OCI-LY7 (cell line): ENCODE results near the gene ARMH4. TPM values are rescaled to one million over a fixed set of nuclear protein-coding genes. Genes with fewer than 3 reads are reported as not detected.

Experiments used
- BruUV-seq: library from RNA; stranded (reverse); fragments of 400-500 nt; replicated peaks from 2 replicates; lab custom pipeline; 2021; lab: Mats Ljungman, UMichigan
- CTCF ChIA-PET: fragments of 300-600 bp; sonication (Branson Sonifier 250); formaldehyde crosslinking; loops from one replicate; lab custom pipeline; 2022; ENCODE audit warnings: antibody characterized with exemption; ENCODE audit not compliant: unreplicated experiment; lab: Charles Lee
- POLR2A ChIA-PET: fragments of 300-600 bp; sonication (Branson Sonifier 250); formaldehyde crosslinking; loops from one replicate; lab custom pipeline; 2022; ENCODE audit warnings: antibody characterized with exemption; lab: Charles Lee
- DNase-seq: peaks from one replicate; pipeline ENCODE4 v3.0.0-alpha.2; 2015; ENCODE audit warnings: low spot score
- H2AFZ ChIP-seq: fragments of 200-600 bp; sonication (generic), shearing (Covaris generic); 2 replicates; pipeline ENCODE4 v1.6.1; 2014; ENCODE audit warnings: mild to moderate bottlenecking, antibody characterized with exemption, low read length, moderate library complexity
- H3K27ac ChIP-seq: fragments of 200-600 bp; sonication (generic); 2 replicates; pipeline ENCODE4 v1.5.1; 2014; ENCODE audit warnings: mixed run types, low read depth, mild to moderate bottlenecking, moderate library complexity, low read length, inconsistent platforms; ENCODE audit not compliant: poor library complexity, severe bottlenecking
- H3K36me3 ChIP-seq: fragments of 200-600 bp; sonication (generic); 2 replicates; pipeline ENCODE4 v1.6.1; 2014; ENCODE audit warnings: mild to moderate bottlenecking, antibody characterized with exemption, low read length, moderate library complexity, mixed read lengths; ENCODE audit not compliant: insufficient read depth
- H3K4me1 ChIP-seq: fragments of 200-600 bp; sonication (generic); 2 replicates; pipeline ENCODE4 v1.5.1; 2014; ENCODE audit warnings: mild to moderate bottlenecking, low read length; ENCODE audit not compliant: insufficient read depth, poor library complexity, severe bottlenecking
- H3K4me2 ChIP-seq: fragments of 200-600 bp; sonication (generic); 2 replicates; pipeline ENCODE4 v1.6.1; 2014; ENCODE audit warnings: mild to moderate bottlenecking, low read length
- H3K4me3 ChIP-seq: fragments of 200-600 bp; sonication (generic); 2 replicates; pipeline ENCODE4 v1.5.1; 2014; ENCODE audit warnings: mild to moderate bottlenecking, low read depth, low read length; ENCODE audit not compliant: poor library complexity, severe bottlenecking
- H3K79me2 ChIP-seq: fragments of 200-600 bp; sonication (generic); 2 replicates; pipeline ENCODE4 v1.6.1; 2016; ENCODE audit warnings: low read depth, mild to moderate bottlenecking, low read length, moderate library complexity, mixed read lengths; ENCODE audit not compliant: insufficient read depth
- H3K9me2 ChIP-seq: fragments of 200-600 bp; sonication (generic); 2 replicates; pipeline ENCODE4 v1.6.1; 2016; ENCODE audit warnings: mild to moderate bottlenecking, low read length, mixed read lengths; ENCODE audit not compliant: insufficient read depth
- H3K9me3 ChIP-seq: fragments of 200-600 bp; sonication (generic); 2 replicates; pipeline ENCODE4 v1.6.1; 2014; ENCODE audit warnings: mild to moderate bottlenecking, mixed run types, low read length, mixed read lengths
- H4K20me1 ChIP-seq: fragments of 200-600 bp; sonication (generic); 2 replicates; pipeline ENCODE4 v1.6.1; 2014; ENCODE audit warnings: mild to moderate bottlenecking, antibody characterized with exemption, low read length, moderate library complexity, mixed read lengths; ENCODE audit not compliant: insufficient read depth
- CTCF ChIP-seq: fragments of 200-600 bp; sonication (generic); conservative IDR thresholded peaks from 2 replicates; pipeline ENCODE4 v1.5.1; 2014; ENCODE audit warnings: mild to moderate bottlenecking, antibody characterized with exemption, low read length, moderate library complexity, mixed read lengths
- EZH2phosphoT487 ChIP-seq: fragments of 200-600 bp; sonication (generic); IDR thresholded peaks from 2 replicates; pipeline ENCODE4 v1.6.1; 2018; ENCODE audit warnings: low read depth, borderline replicate concordance, mild to moderate bottlenecking, mixed run types, antibody characterized with exemption, low read length, moderate library complexity, mixed read lengths
- intact Hi-C: fragments of 100-400 bp; cut with micrococcal nuclease; formaldehyde crosslinking; loops from one replicate; pipeline ENCODE4 v1.10.0; 2022; ENCODE audit not compliant: unreplicated experiment
- total RNA-seq, 2 experiments: library from RNA; depleted of rRNA in 1 of 2; stranded (reverse); fragments of >200 nt in 1 of 2; shearing (Covaris generic) in 1 of 2; gene quantifications; 2 replicates each; pipeline ENCODE4 v1.2.3, GENCODE V29; 2014 to 2022

ARMH4 gene
- total RNA-seq, 2 experiments from 2014 or later, result 0.25 TPM; not detected in 1

- BruUV-seq, result no TSS peak
- ChIA-PET CTCF (no interaction called here), POLR2A (no interaction called here)
- Histone ChIP-seq H3K4me3 (no peak overlapping the region), H3K79me2 (no peaks in the 10 kb centered on the region), H3K9me3 (no peaks in the 10 kb centered on the region), H3K27ac (no peak overlapping the region), H3K4me2 (no peak overlapping the region), H2AFZ (no peak overlapping the region), H4K20me1 (no peaks in the 10 kb centered on the region), H3K9me2 (no peaks in the 10 kb centered on the region), H3K4me1 (no peaks in the 10 kb centered on the region), H3K36me3 (no peaks in the 10 kb centered on the region)
- no peak for TF ChIP-seq EZH2phosphoT487
- no peak for TF ChIP-seq CTCF
- DNase-seq, result no peak
- intact Hi-C loops, result no loop called here
Measured at GRCh38 chr14:58100735-58101368, 51.2 kb downstream of the ARMH4 start.

- no peak overlapping the region for H3K4me2 ChIP-seq
- no TSS peak for BruUV-seq
- CTCF ChIA-PET, result no interaction called here
Measured at GRCh38 chr14:58099682-58100081, 52.3 kb downstream of the ARMH4 start.

More at GRCh38 chr14:58099682-58100081, 52.3 kb downstream of the ARMH4 start:
- intact Hi-C loops, result no loop called here
- no peaks in the 10 kb centered on the region for H4K20me1 ChIP-seq
- no peaks in the 10 kb centered on the region for H3K36me3 ChIP-seq
- no peak for DNase-seq
- no peak overlapping the region for H3K27ac ChIP-seq
- POLR2A ChIA-PET, result interaction anchor here (1.2 kb wide), 1 partner anchor 9 kb away, joined by 3 read pairs; no protein-coding TSS in a partner anchor
- TF ChIP-seq CTCF, result no peak
- TF ChIP-seq EZH2phosphoT487, result no peak
- H2AFZ ChIP-seq, result no peak overlapping the region
- H3K4me1 ChIP-seq, result no peaks in the 10 kb centered on the region
- no peaks in the 10 kb centered on the region for H3K79me2 ChIP-seq
- no peaks in the 10 kb centered on the region for H3K9me2 ChIP-seq
- no peak overlapping the region for H3K4me3 ChIP-seq
- H3K9me3 ChIP-seq, result no peaks in the 10 kb centered on the region
